WTC11 (cell line): ENCODE measurements around the gene ADCY10. TPM values are rescaled to one million over a fixed set of nuclear protein-coding genes. Genes with fewer than 3 reads are reported as not detected.

Experiments
- ATAC-seq: fragments of 200-7000 bp; cut with Tn5 transposase; 2 replicates; pipeline ENCODE4 v1.10.0; 2021; ENCODE audit warnings: mild to moderate bottlenecking, moderate library complexity
- CTCF ChIA-PET: fragments of 300-600 bp; sonication (Branson Sonifier 250); formaldehyde crosslinking; loops from one replicate; lab custom pipeline; 2021; ENCODE audit warnings: antibody characterized with exemption; lab: Charles Lee
- POLR2A ChIA-PET: fragments of 350-600 bp; sonication (Branson Sonifier 250); formaldehyde crosslinking; loops from one replicate; lab custom pipeline; 2021; ENCODE audit warnings: antibody characterized with exemption; lab: Charles Lee
- DNase-seq: peaks from one replicate; pipeline ENCODE4 v3.0.0; 2021; ENCODE audit warnings: low spot score
- H3K27ac Mint-ChIP-seq: 2 replicates; pipeline ENCODE4 v1.8.0; 2021; ENCODE audit warnings: mixed read lengths
- H3K27me3 Mint-ChIP-seq: 2 replicates; pipeline ENCODE4 v1.8.0; 2021; ENCODE audit warnings: low read depth, mild to moderate bottlenecking, moderate library complexity, mixed read lengths
- H3K36me3 Mint-ChIP-seq: 2 replicates; pipeline ENCODE4 v1.8.0; 2021; ENCODE audit warnings: mixed read lengths
- H3K4me1 Mint-ChIP-seq: 2 replicates; pipeline ENCODE4 v1.8.0; 2022; ENCODE audit warnings: mixed read lengths
- H3K4me3 Mint-ChIP-seq: 2 replicates; pipeline ENCODE4 v1.8.0; 2021; ENCODE audit warnings: mild to moderate bottlenecking, moderate library complexity, mixed read lengths
- H3K9me3 Mint-ChIP-seq: 2 replicates; pipeline ENCODE4 v1.8.0; 2021; ENCODE audit warnings: mixed read lengths
- AFF4 ChIP-seq: sonication (generic); formaldehyde crosslinking; IDR thresholded peaks from 2 replicates; pipeline ENCODE4 v1.8.1; 2023; ENCODE audit warnings: mild to moderate bottlenecking, missing genetic modification reagents, borderline replicate concordance
- ARID4B ChIP-seq: sonication (generic); formaldehyde crosslinking; IDR thresholded peaks from 2 replicates; pipeline ENCODE4 v1.8.0; 2023; ENCODE audit warnings: missing genetic modification reagents, mild to moderate bottlenecking, borderline replicate concordance
- CREM ChIP-seq: sonication (generic); formaldehyde crosslinking; IDR thresholded peaks from 2 replicates; pipeline ENCODE4 v1.8.1; 2022; ENCODE audit warnings: mild to moderate bottlenecking, missing genetic modification reagents, moderate library complexity
- ELF4 ChIP-seq: sonication (generic); formaldehyde crosslinking; IDR thresholded peaks from 2 replicates; pipeline ENCODE4 v1.8.1; 2022; ENCODE audit warnings: low read depth, mild to moderate bottlenecking, moderate library complexity, missing genetic modification reagents
- FOXP4 ChIP-seq: sonication (generic); formaldehyde crosslinking; IDR thresholded peaks from 2 replicates; pipeline ENCODE4 v1.8.0; 2022; ENCODE audit warnings: mild to moderate bottlenecking, missing genetic modification reagents
- MXD4 ChIP-seq: fragments of 250-450 bp; sonication (Bioruptor Pico); IDR thresholded peaks from 2 replicates; pipeline ENCODE4 v1.8.0; 2021; ENCODE audit warnings: mild to moderate bottlenecking, moderate library complexity, borderline replicate concordance
- OVOL2 ChIP-seq: fragments of 250-450 bp; sonication (Bioruptor Pico); IDR thresholded peaks from 2 replicates; pipeline ENCODE4 v1.9.0; 2021; ENCODE audit warnings: mild to moderate bottlenecking, borderline replicate concordance
- SMAD4 ChIP-seq: sonication (generic); formaldehyde crosslinking; IDR thresholded peaks from 2 replicates; pipeline ENCODE4 v1.8.0; 2022; ENCODE audit warnings: mild to moderate bottlenecking, missing genetic modification reagents
- SP1 ChIP-seq: sonication (generic); formaldehyde crosslinking; conservative IDR thresholded peaks from 2 replicates; pipeline ENCODE4 v1.8.1; 2022; ENCODE audit warnings: missing genetic modification reagents
- TEAD1 ChIP-seq: sonication (generic); formaldehyde crosslinking; IDR thresholded peaks from 2 replicates; pipeline ENCODE4 v1.8.0; 2022; ENCODE audit warnings: mild to moderate bottlenecking, missing genetic modification reagents
- ZBTB43 ChIP-seq: sonication (generic); formaldehyde crosslinking; IDR thresholded peaks from 2 replicates; pipeline ENCODE4 v1.8.1; 2023; ENCODE audit warnings: mild to moderate bottlenecking, missing genetic modification reagents
- ZNF263 ChIP-seq: sonication (generic); formaldehyde crosslinking; IDR thresholded peaks from 2 replicates; pipeline ENCODE4 v1.8.1; 2022; ENCODE audit warnings: low read depth, mild to moderate bottlenecking, moderate library complexity, missing genetic modification reagents
- total RNA-seq: library from RNA; stranded (reverse); gene quantifications from 3 replicates; pipeline ENCODE4 v1.2.3, GENCODE V29; 2021
- TF ChIP-seq, protein P1 (sequence below): fragments of 250-450 bp; sonication (Bioruptor Pico); IDR thresholded peaks from 2 replicates; pipeline ENCODE4 v1.9.0; 2021; ENCODE audit warnings: mild to moderate bottlenecking
- TF ChIP-seq, protein P2 (sequence below): sonication (generic); formaldehyde crosslinking; IDR thresholded peaks from 2 replicates; pipeline ENCODE4 v1.8.1; 2022; ENCODE audit warnings: mild to moderate bottlenecking, moderate library complexity, missing genetic modification reagents

The ADCY10 gene
- total RNA-seq, 1 experiment from 2014 or later = 0.07 TPM

DNA sequence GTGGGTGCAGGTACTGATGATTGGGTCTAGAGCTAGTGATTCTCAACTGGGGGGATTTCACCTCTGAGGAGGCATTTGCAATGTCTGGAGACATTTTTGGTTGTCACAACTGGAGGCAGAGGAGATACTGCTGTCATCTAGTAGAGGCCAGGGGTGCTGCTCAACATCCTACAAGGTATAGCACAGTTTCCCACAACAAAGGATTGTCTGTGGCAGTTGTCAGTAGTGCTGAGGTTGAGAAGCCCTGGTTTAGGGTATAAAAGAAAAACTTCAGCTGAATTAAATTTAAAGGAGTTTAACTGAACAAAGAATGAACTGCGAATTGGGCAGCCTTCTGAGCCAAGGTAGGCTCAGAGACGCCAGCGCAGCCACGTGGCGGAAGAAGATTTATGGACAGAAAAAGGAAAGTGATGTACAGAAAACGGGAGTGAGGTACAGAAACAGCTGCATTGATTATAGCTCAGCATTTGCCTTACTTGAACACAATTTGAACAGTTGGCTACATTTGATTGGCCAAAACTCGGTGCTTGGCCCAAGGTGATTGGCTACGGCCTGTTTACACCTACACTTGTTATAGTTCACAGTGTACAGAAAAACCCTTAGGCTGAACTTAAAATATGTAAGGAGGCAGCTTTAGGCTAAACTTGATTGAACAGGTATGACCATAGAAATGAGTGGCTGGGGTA, 151.7 kb downstream of the ADCY10 start:
- ATAC-seq = no peak
- TF ChIP-seq, protein P1, sequence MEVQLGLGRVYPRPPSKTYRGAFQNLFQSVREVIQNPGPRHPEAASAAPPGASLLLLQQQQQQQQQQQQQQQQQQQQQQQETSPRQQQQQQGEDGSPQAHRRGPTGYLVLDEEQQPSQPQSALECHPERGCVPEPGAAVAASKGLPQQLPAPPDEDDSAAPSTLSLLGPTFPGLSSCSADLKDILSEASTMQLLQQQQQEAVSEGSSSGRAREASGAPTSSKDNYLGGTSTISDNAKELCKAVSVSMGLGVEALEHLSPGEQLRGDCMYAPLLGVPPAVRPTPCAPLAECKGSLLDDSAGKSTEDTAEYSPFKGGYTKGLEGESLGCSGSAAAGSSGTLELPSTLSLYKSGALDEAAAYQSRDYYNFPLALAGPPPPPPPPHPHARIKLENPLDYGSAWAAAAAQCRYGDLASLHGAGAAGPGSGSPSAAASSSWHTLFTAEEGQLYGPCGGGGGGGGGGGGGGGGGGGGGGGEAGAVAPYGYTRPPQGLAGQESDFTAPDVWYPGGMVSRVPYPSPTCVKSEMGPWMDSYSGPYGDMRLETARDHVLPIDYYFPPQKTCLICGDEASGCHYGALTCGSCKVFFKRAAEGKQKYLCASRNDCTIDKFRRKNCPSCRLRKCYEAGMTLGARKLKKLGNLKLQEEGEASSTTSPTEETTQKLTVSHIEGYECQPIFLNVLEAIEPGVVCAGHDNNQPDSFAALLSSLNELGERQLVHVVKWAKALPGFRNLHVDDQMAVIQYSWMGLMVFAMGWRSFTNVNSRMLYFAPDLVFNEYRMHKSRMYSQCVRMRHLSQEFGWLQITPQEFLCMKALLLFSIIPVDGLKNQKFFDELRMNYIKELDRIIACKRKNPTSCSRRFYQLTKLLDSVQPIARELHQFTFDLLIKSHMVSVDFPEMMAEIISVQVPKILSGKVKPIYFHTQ (CRISPR knock-in tag) = no peak
- no peak for TF ChIP-seq CREM (CRISPR knock-in tag)
- Mint-ChIP-seq H3K4me1 (peaks cover 31% of the 10 kb centered on the region), H3K36me3 (peaks cover 14% of the 10 kb centered on the region), H3K9me3 (no peaks in the 10 kb centered on the region), H3K27me3 (peaks cover 20% of the 10 kb centered on the region), H3K27ac (no peak overlapping the region), H3K4me3 (no peak overlapping the region)
- POLR2A ChIA-PET = no interaction called here
- no peak for DNase-seq
- CTCF ChIA-PET = interaction anchor here (1.4 to 1.5 kb wide), 2 partner anchors 41 kb away, joined by 6 to 7 read pairs; no protein-coding TSS in a partner anchor

DNA sequence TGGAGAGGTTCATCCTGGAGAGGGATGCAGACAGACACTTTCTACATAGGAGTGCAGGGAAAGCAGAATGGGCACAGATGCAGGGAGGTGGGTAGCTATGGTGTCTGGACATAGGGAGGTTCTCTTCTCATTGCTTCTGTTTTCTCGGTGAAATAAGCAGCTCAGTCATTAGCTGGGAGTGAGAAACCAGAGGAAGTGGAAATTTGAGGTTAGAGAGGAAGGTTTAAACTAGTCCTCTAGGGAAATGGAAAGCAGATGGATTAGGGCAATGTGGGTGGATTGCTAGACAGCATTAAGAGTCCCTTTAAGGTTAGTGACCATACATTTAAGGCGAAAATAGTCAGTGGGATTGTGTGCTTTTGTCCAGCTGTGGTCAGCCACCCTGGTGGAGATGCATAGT, 152.5 kb downstream of the ADCY10 start:
- no peak overlapping the region for H3K4me3 Mint-ChIP-seq
- no peak overlapping the region for H3K27ac Mint-ChIP-seq
- peaks cover 37% of the 10 kb centered on the region for H3K4me1 Mint-ChIP-seq
- ChIA-PET CTCF (interaction anchor here (0.5 to 1.4 kb wide), 2 partner anchors 42 to 288 kb away, joined by 3 to 6 read pairs; no protein-coding TSS in a partner anchor), POLR2A (interaction anchor here (0.6 kb wide), 1 partner anchor 35 kb away, joined by 8 read pairs; no protein-coding TSS in a partner anchor)
- DNase-seq (no peak), ATAC-seq (no peak)
- H3K27me3 Mint-ChIP-seq = peaks cover 12% of the 10 kb centered on the region
- H3K36me3 Mint-ChIP-seq = peaks cover 7% of the 10 kb centered on the region
- no peaks in the 10 kb centered on the region for H3K9me3 Mint-ChIP-seq
- TF ChIP-seq, protein P2, sequence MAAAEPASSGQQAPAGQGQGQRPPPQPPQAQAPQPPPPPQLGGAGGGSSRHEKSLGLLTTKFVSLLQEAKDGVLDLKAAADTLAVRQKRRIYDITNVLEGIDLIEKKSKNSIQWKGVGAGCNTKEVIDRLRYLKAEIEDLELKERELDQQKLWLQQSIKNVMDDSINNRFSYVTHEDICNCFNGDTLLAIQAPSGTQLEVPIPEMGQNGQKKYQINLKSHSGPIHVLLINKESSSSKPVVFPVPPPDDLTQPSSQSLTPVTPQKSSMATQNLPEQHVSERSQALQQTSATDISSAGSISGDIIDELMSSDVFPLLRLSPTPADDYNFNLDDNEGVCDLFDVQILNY (CRISPR knock-in tag) = no peak
- TF ChIP-seq SMAD4 (CRISPR knock-in tag) (no peak), AFF4 (no peak), ARID4B (CRISPR knock-in tag) (no peak), ELF4 (CRISPR knock-in tag) (no peak), SP1 (CRISPR knock-in tag) (no peak), TEAD1 (CRISPR knock-in tag) (no peak), MXD4 (no peak), ZBTB43 (CRISPR knock-in tag) (no peak), ZNF263 (CRISPR knock-in tag) (no peak), FOXP4 (CRISPR knock-in tag) (no peak), OVOL2 (CRISPR knock-in tag) (no peak)
- TF ChIP-seq, protein P1 (CRISPR knock-in tag) = no peak
